ENCODE results near the gene ATL1.

Gene ATL1

DNA sequence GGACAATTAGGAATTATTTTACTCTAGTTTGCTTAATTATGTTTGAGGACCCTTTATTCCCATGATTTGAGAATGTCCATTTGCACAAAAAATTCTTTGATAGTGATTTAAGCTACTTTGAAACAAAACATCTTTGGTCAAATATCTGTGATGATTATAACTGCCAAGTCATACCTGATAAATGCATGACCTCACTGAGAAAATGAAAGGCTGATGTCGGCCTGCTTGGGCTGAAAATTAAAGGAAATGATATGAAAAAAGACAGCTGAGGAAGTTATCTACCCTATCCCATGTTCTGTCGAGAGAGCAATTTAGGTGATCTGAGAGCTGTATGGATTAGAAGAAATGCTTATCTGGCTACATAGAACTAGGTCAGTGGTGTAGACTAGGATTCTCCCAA lies 43.6 kb downstream of the ATL1 start:
- H3K4me1 ChIP-seq (ENCODE audit: insufficient read depth, low read length): peaks cover 17% of the 10 kb centered on the region
- H3K36me3 ChIP-seq (ENCODE audit: insufficient read depth, low read length): no peaks in the 10 kb centered on the region
- no peak overlapping the region for H3K27ac ChIP-seq (ENCODE audit: low read depth, low read length)
- no peak overlapping the region for H3K4me3 ChIP-seq (ENCODE audit: low read length)
- WGBS: 89% methylated on average over 2 of the region's 2 CpGs
- no peaks in the 10 kb centered on the region for H3K27me3 ChIP-seq (ENCODE audit: insufficient read depth, low read length)
- no peak overlapping the region for H3K9ac ChIP-seq (ENCODE audit: low read depth, low read length)
- no peaks in the 10 kb centered on the region for H3K9me3 ChIP-seq (ENCODE audit: insufficient read depth, low read depth, low read length)

DNA sequence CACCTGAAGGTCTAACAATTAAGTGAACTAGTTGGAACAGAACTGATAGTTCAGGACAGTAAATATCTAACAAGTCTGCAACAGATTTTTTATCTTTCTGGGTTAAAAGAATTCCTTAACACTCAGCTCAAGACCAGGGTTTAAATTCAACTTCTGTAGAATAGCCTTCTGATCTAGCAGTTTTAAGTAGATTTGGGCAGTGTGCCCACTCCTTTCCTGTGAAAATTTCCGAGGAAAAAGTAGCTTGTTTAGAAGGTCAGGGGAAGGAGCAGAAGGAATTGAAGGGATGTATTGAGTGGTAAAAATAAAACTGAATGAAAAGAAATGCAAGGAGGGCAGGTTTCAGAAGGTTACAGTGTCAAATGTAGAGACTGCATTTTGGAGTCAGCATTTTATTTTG lies 45.8 kb downstream of the ATL1 start:
- Histone ChIP-seq H3K27me3 (ENCODE audit: insufficient read depth, low read length) (no peaks in the 10 kb centered on the region), H3K4me1 (ENCODE audit: insufficient read depth, low read length) (peaks cover 6% of the 10 kb centered on the region), H3K9me3 (ENCODE audit: insufficient read depth, low read depth, low read length) (no peaks in the 10 kb centered on the region), H3K9ac (ENCODE audit: low read depth, low read length) (no peak overlapping the region), H3K4me3 (ENCODE audit: low read length) (no peak overlapping the region), H3K36me3 (ENCODE audit: insufficient read depth, low read length) (no peaks in the 10 kb centered on the region), H3K27ac (ENCODE audit: low read depth, low read length) (no peak overlapping the region)
- 0% methylated on average over 1 of the region's 1 CpG for WGBS

- no peaks in the 10 kb centered on the region for H3K4me1 ChIP-seq (ENCODE audit: insufficient read depth, low read length)
- H3K9me3 ChIP-seq (ENCODE audit: insufficient read depth, low read depth, low read length): no peaks in the 10 kb centered on the region
- H3K9ac ChIP-seq (ENCODE audit: low read depth, low read length): no peak overlapping the region
- WGBS: 91% methylated on average over 2 of the region's 2 CpGs
- H3K27ac ChIP-seq (ENCODE audit: low read depth, low read length): no peak overlapping the region
- no peaks in the 10 kb centered on the region for H3K36me3 ChIP-seq (ENCODE audit: insufficient read depth, low read length)
- no peaks in the 10 kb centered on the region for H3K27me3 ChIP-seq (ENCODE audit: insufficient read depth, low read length)
- no peak overlapping the region for H3K4me3 ChIP-seq (ENCODE audit: low read length)
Observed at GRCh38 chr14:50606468-50606867, 46.5 kb downstream of the ATL1 start.

DNA sequence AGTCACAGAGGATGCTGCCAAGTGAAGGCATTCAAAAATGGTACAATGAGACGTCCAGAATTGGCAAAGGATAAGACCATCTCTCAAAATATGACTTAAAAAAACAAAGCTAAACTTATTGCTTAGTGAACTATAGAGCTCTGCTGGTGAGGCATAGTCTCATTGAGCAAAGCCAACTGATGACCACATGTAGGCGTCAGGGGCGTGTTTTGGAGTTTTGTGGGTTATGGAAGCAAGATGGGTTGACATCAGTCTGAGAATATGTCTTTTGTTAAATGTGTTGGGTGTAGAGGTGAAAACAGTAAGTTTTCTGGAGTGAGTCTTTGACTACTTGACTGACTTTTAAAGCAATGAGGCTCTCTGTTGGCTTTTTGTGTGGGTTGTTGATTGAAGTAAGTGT lies 47.2 kb downstream of the ATL1 start:
- H3K9me3 ChIP-seq (ENCODE audit: insufficient read depth, low read depth, low read length): no peaks in the 10 kb centered on the region
- H3K9ac ChIP-seq (ENCODE audit: low read depth, low read length): no peak overlapping the region
- H3K27ac ChIP-seq (ENCODE audit: low read depth, low read length): no peak overlapping the region
- no peaks in the 10 kb centered on the region for H3K27me3 ChIP-seq (ENCODE audit: insufficient read depth, low read length)
- H3K36me3 ChIP-seq (ENCODE audit: insufficient read depth, low read length): no peaks in the 10 kb centered on the region
- no peaks in the 10 kb centered on the region for H3K4me1 ChIP-seq (ENCODE audit: insufficient read depth, low read length)
- WGBS: 87% methylated on average over 3 of the region's 3 CpGs
- H3K4me3 ChIP-seq (ENCODE audit: low read length): no peak overlapping the region

- no peaks in the 10 kb centered on the region for H3K27me3 ChIP-seq (ENCODE audit: insufficient read depth, low read length)
- H3K27ac ChIP-seq (ENCODE audit: low read depth, low read length): no peak overlapping the region
- no peaks in the 10 kb centered on the region for H3K4me1 ChIP-seq (ENCODE audit: insufficient read depth, low read length)
- H3K36me3 ChIP-seq (ENCODE audit: insufficient read depth, low read length): no peaks in the 10 kb centered on the region
- H3K9ac ChIP-seq (ENCODE audit: low read depth, low read length): no peak overlapping the region
- H3K4me3 ChIP-seq (ENCODE audit: low read length): no peak overlapping the region
- 80% methylated on average over 1 of the region's 1 CpG for WGBS
- H3K9me3 ChIP-seq (ENCODE audit: insufficient read depth, low read depth, low read length): no peaks in the 10 kb centered on the region
Observed at GRCh38 chr14:50607761-50608160, 47.8 kb downstream of the ATL1 start.

DNA sequence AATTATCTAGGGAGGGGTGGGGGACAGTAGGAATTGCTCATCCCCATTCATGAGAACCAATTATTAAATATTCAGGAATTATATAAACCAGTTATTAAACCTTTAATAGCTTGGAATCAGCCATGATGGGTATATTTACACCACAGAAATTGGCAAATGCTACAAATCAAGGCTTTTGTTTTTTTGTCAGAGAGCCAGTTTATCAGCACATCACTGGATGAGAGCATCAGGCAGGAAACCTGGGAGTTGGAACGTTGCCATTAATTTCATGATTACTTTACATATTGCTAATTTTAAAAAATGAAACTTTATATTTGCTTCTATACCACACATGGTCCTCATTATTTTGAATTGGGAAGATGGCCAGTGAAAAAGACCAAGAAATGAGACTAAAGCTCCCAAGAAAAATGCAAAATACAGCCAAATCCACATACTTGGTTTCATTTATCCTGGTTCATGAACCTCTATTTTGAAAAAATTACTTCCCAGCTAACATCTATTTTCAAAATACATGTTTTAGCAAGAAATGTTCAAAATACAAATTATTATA lies 48.4 kb downstream of the ATL1 start:
- Histone ChIP-seq H3K9me3 (ENCODE audit: insufficient read depth, low read depth, low read length) (no peaks in the 10 kb centered on the region), H3K9ac (ENCODE audit: low read depth, low read length) (no peak overlapping the region), H3K4me1 (ENCODE audit: insufficient read depth, low read length) (no peaks in the 10 kb centered on the region), H3K27me3 (ENCODE audit: insufficient read depth, low read length) (no peaks in the 10 kb centered on the region), H3K27ac (ENCODE audit: low read depth, low read length) (no peak overlapping the region), H3K36me3 (ENCODE audit: insufficient read depth, low read length) (no peaks in the 10 kb centered on the region), H3K4me3 (ENCODE audit: low read length) (no peak overlapping the region)
- WGBS: no CpG with 5 or more reads among the region's 1 CpG

GRCh38 chr14:50610465-50610864 lies 50.5 kb downstream of the ATL1 start:
- Histone ChIP-seq H3K9ac (ENCODE audit: low read depth, low read length) (no peak overlapping the region), H3K9me3 (ENCODE audit: insufficient read depth, low read depth, low read length) (no peaks in the 10 kb centered on the region), H3K4me1 (ENCODE audit: insufficient read depth, low read length) (no peaks in the 10 kb centered on the region), H3K27ac (ENCODE audit: low read depth, low read length) (no peak overlapping the region), H3K4me3 (ENCODE audit: low read length) (no peak overlapping the region), H3K27me3 (ENCODE audit: insufficient read depth, low read length) (no peaks in the 10 kb centered on the region), H3K36me3 (ENCODE audit: insufficient read depth, low read length) (no peaks in the 10 kb centered on the region)
- 100% methylated on average over 1 of the region's 1 CpG for WGBS

DNA sequence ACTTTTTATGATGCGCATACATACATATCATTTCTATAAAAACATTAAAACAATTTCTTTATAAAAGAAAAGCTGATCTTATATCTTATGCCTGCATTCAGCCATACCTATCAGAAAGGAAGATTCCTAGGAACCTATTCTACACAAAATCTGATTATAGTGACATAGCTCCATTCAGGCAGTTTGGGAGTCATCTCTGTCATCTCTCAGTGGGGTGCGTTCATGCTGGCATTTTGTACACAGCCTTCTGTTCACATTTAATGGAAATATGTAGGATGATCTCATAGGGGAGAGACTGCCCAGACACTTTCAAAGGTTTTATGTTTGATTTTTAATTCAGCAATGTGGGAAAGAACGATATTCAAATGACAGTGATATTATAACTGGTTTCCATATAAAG lies 52.9 kb downstream of the ATL1 start:
- Histone ChIP-seq H3K4me1 (ENCODE audit: insufficient read depth, low read length) (no peaks in the 10 kb centered on the region), H3K27me3 (ENCODE audit: insufficient read depth, low read length) (no peaks in the 10 kb centered on the region), H3K27ac (ENCODE audit: low read depth, low read length) (no peak overlapping the region), H3K36me3 (ENCODE audit: insufficient read depth, low read length) (no peaks in the 10 kb centered on the region), H3K9me3 (ENCODE audit: insufficient read depth, low read depth, low read length) (no peaks in the 10 kb centered on the region), H3K9ac (ENCODE audit: low read depth, low read length) (no peak overlapping the region), H3K4me3 (ENCODE audit: low read length) (no peak overlapping the region)
- 89% methylated on average over 2 of the region's 3 CpGs for WGBS

- no peak overlapping the region for H3K27ac ChIP-seq (ENCODE audit: low read depth, low read length)
- WGBS: 74% methylated on average over 4 of the region's 4 CpGs
- H3K9me3 ChIP-seq (ENCODE audit: insufficient read depth, low read depth, low read length): no peaks in the 10 kb centered on the region
- H3K36me3 ChIP-seq (ENCODE audit: insufficient read depth, low read length): no peaks in the 10 kb centered on the region
- no peaks in the 10 kb centered on the region for H3K27me3 ChIP-seq (ENCODE audit: insufficient read depth, low read length)
- H3K4me3 ChIP-seq (ENCODE audit: low read length): no peak overlapping the region
- no peaks in the 10 kb centered on the region for H3K4me1 ChIP-seq (ENCODE audit: insufficient read depth, low read length)
- no peak overlapping the region for H3K9ac ChIP-seq (ENCODE audit: low read depth, low read length)
Observed at GRCh38 chr14:50615056-50615455, 55.1 kb downstream of the ATL1 start.

DNA sequence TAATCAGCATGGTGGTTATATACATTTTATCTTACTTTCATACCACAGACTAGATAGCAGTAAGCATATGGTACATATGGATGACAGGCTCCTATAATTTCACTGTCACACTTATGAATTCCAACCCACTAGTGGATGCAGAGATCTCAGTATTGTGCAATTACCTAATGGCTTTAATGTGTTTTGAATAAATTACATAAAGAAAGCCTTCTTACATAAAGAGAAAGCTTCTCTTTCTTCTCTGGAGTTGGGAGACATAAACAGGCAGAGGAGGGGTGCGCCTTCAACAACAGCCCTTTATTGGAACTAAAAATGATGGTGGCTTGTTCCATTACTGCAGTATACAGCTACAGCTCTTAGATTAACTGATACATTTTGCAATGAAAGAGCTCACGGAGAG lies 55.6 kb downstream of the ATL1 start:
- Histone ChIP-seq H3K4me1 (ENCODE audit: insufficient read depth, low read length) (no peaks in the 10 kb centered on the region), H3K9ac (ENCODE audit: low read depth, low read length) (no peak overlapping the region), H3K4me3 (ENCODE audit: low read length) (no peak overlapping the region), H3K9me3 (ENCODE audit: insufficient read depth, low read depth, low read length) (no peaks in the 10 kb centered on the region), H3K27ac (ENCODE audit: low read depth, low read length) (no peak overlapping the region), H3K27me3 (ENCODE audit: insufficient read depth, low read length) (no peaks in the 10 kb centered on the region), H3K36me3 (ENCODE audit: insufficient read depth, low read length) (no peaks in the 10 kb centered on the region)
- 100% methylated on average over 2 of the region's 2 CpGs for WGBS

- H3K9me3 ChIP-seq (ENCODE audit: insufficient read depth, low read depth, low read length): no peaks in the 10 kb centered on the region
- 91% methylated on average over 1 of the region's 2 CpGs for WGBS
- no peak overlapping the region for H3K9ac ChIP-seq (ENCODE audit: low read depth, low read length)
- no peak overlapping the region for H3K4me3 ChIP-seq (ENCODE audit: low read length)
- H3K36me3 ChIP-seq (ENCODE audit: insufficient read depth, low read length): no peaks in the 10 kb centered on the region
- no peaks in the 10 kb centered on the region for H3K27me3 ChIP-seq (ENCODE audit: insufficient read depth, low read length)
- no peak overlapping the region for H3K27ac ChIP-seq (ENCODE audit: low read depth, low read length)
- no peaks in the 10 kb centered on the region for H3K4me1 ChIP-seq (ENCODE audit: insufficient read depth, low read length)
Observed at GRCh38 chr14:50616275-50616674, 56.3 kb downstream of the ATL1 start.

- no peaks in the 10 kb centered on the region for H3K4me1 ChIP-seq (ENCODE audit: insufficient read depth, low read length)
- no peak overlapping the region for H3K9ac ChIP-seq (ENCODE audit: low read depth, low read length)
- no peak overlapping the region for H3K4me3 ChIP-seq (ENCODE audit: low read length)
- H3K27me3 ChIP-seq (ENCODE audit: insufficient read depth, low read length): no peaks in the 10 kb centered on the region
- 95% methylated on average over 4 of the region's 5 CpGs for WGBS
- H3K9me3 ChIP-seq (ENCODE audit: insufficient read depth, low read depth, low read length): no peaks in the 10 kb centered on the region
- H3K27ac ChIP-seq (ENCODE audit: low read depth, low read length): no peak overlapping the region
- no peaks in the 10 kb centered on the region for H3K36me3 ChIP-seq (ENCODE audit: insufficient read depth, low read length)
Observed at GRCh38 chr14:50619569-50620141, 59.7 kb downstream of the ATL1 start.

Measured in HUES64 (cell line).